GM10266 (cell line): ENCODE data around the gene BZW2.
A peak's percentile ranks its signal among the peaks of the same experiment; 100 is the strongest.

Experiments used
- DNase-seq: peaks from one replicate; pipeline ENCODE4 v3.0.0; 2012; ENCODE audit errors: extremely low spot score
- CTCF ChIP-seq: IDR thresholded peaks from 2 replicates; pipeline ENCODE4 v1.5.1; 2012; ENCODE audit warnings: mild to moderate bottlenecking, low read depth; ENCODE audit not compliant: control insufficient read depth, insufficient read depth; ENCODE audit errors: missing control alignments

BZW2 gene

GRCh38 chr7:16745645-16746044 is 99.7 kb downstream of the BZW2 start:
- no peak for DNase-seq
- no peak for TF ChIP-seq CTCF

- TF ChIP-seq CTCF = no peak
- no peak for DNase-seq
Measured at GRCh38 chr7:16747102-16747501, 101.1 kb downstream of the BZW2 start.

GRCh38 chr7:16753102-16753931 is 107.3 kb downstream of the BZW2 start, which contains the start of gene TSPAN13:
Gene TSPAN13, plus strand, starts transcription at chr7:16753755. Its CDS starts 213 bp downstream, at chr7:16753968.
- DNase-seq = peak; percentile 51
- TF ChIP-seq CTCF = no peak

- peak; percentile 33 for DNase-seq
- no peak for TF ChIP-seq CTCF
Measured at GRCh38 chr7:16753932-16754855, 108.2 kb downstream of the BZW2 start.

- no peak for TF ChIP-seq CTCF
- DNase-seq = no peak
Measured at GRCh38 chr7:16754856-16755317, 108.9 kb downstream of the BZW2 start.

- DNase-seq = no peak
- TF ChIP-seq CTCF = no peak
Measured at GRCh38 chr7:16755397-16755796, 109.4 kb downstream of the BZW2 start.
